ENCODE data around the gene ZC2HC1C.
A peak's percentile ranks its signal among the peaks of the same experiment; 100 is the strongest.
"Not testable (repeated sequence)": the region's sequence is repeated elsewhere in the genome, so short reads cannot be mapped to it uniquely, and the experiment has no call there.

ZC2HC1C gene

GRCh38 chr14:75096959-75097358 is 27.5 kb downstream of the ZC2HC1C start:
- DNase-seq: no peak

- DNase-seq: no peak
Measured at GRCh38 chr14:75098212-75098611, 28.8 kb downstream of the ZC2HC1C start.

- DNase-seq: no peak
Measured at GRCh38 chr14:75098682-75099081, 29.2 kb downstream of the ZC2HC1C start.

DNA sequence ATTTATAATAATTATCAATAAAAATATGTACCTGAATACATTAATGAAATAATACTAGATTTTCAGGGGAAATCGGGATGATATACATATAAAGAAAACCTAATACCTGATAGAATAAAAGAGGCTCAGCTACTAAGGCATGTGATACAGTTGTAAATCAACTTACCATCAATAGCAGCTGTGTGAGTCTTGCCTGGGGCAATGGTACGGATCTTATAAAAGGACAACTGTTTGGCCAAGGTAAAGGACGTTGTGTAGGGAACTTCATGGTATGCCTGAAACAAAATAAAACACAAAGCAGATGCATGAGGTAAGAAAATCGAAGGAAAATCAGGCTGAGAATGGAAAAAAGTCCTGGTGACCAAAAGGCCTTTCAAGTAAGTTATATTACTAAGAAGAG is 32.0 kb downstream of the ZC2HC1C start:
- no peak for DNase-seq

GRCh38 chr14:75107186-75107585 is 37.7 kb downstream of the ZC2HC1C start:
- no peak for DNase-seq

- DNase-seq: no peak
Measured at GRCh38 chr14:75109877-75110276, 40.4 kb downstream of the ZC2HC1C start.

GRCh38 chr14:75113932-75114539 is 44.6 kb downstream of the ZC2HC1C start:
- DNase-seq: no peak

- DNase-seq: no peak
Measured at GRCh38 chr14:75119056-75119455, 49.6 kb downstream of the ZC2HC1C start.

GRCh38 chr14:75120541-75121291 is 51.3 kb downstream of the ZC2HC1C start:
- no peak for DNase-seq

DNA sequence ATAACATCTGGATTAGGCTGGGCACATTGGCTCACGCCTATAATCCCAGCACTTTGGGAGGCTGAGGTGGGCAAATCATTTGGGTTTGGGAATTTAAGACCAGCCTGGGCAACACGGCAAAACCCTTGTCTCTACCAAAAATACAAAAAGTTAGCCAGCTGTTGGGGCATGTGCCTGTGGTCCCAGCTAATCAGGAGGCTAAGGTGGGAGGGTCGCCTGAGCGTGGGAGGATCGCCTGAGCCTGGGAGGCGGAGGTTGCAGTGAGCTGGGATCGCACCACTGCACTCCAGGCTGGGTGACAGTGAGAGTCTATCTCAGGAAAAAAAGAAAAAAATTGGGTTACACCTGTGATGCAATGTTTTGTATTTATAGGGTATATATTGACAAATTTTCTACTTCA is 52.1 kb downstream of the ZC2HC1C start:
- no peak for DNase-seq

DNA sequence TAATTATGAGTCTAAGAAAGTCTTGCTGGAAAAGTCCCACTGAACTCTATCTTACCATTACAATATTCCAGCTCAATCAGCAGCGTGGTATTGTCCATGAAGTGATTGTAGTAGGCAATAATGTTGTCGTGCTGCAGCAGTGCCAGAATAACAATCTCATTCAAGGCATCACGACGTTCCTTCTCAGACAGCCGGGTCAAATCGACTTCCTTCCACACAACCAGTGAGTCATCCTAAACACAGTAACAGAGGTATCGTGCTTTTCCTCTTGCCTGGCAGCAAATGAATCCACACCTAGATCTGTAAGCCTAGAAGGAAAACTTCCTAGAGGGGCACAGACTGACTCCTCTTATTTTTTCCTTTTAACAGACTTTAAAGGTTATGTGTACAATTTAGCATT is 54.5 kb downstream of the ZC2HC1C start:
- DNase-seq: peak; percentile 26

DNA sequence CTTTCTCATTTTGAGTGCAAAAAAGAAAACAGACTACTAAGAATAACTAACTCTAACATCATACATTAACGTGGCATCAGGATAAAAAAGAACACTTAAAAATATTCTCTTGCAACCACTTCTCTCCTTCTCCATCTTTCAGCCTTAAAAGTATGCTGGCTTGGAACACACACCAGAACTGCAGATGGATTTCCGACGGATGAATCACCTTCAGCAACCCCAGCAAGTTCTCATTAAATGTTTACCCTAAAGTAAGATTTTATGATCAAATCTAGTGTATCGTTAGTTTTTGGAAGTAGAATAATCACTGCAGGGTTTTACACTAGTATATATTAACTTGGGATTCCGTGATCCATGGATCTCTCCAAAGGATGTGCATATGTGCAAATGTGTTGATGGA is 56.2 kb downstream of the ZC2HC1C start:
- DNase-seq: no peak

GRCh38 chr14:75126121-75126544 is 56.7 kb downstream of the ZC2HC1C start:
- DNase-seq: no peak

DNA sequence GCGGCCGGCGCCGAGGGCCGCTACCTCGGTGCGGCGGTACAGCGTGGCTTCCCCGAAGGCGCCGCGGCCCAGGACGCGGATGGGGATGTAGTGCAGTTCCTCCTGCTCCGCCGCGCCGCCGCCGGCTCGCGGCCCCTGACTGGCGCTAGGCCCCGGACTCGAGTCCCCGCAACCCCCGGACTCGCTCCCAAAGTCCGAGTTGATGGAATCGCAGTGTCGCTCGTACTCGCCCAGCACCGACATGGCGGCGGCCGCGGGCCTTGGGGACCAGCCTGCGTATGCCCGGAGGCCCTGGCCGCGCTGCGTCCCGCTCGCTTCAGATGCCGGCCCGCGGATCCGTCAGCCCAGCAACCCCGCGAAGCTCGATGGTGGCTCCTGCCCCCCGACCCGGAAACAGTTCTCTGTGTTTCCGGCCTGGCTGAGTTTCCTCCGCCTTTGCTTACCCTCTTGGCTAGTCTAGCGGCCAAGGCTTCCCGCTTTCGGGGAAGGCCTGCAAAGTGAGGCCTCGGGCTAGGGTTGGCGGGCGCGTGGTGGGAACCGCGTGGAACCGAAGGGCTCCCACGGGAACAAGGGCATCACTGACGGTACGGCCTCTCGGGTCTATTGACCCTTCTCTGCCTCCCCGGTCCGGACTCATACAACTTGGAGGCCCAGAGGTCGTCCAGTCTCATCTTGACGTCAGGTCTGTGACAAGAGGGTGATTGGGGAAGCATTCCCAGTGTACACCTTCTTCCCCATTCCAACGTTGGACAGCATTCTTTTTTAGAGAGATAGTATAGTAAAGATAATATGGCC is 57.4 kb downstream of the ZC2HC1C start, which contains the start of gene NEK9:
Gene NEK9 (minus strand): TSS at position 370 of the 795 bp plus-strand sequence. CDS start 127 bp downstream, at position 243.
- peak; percentile 85 to 88 for DNase-seq

- not testable (repeated sequence) for DNase-seq
Measured at GRCh38 chr14:75127474-75127820, 58.0 kb downstream of the ZC2HC1C start.

DNA sequence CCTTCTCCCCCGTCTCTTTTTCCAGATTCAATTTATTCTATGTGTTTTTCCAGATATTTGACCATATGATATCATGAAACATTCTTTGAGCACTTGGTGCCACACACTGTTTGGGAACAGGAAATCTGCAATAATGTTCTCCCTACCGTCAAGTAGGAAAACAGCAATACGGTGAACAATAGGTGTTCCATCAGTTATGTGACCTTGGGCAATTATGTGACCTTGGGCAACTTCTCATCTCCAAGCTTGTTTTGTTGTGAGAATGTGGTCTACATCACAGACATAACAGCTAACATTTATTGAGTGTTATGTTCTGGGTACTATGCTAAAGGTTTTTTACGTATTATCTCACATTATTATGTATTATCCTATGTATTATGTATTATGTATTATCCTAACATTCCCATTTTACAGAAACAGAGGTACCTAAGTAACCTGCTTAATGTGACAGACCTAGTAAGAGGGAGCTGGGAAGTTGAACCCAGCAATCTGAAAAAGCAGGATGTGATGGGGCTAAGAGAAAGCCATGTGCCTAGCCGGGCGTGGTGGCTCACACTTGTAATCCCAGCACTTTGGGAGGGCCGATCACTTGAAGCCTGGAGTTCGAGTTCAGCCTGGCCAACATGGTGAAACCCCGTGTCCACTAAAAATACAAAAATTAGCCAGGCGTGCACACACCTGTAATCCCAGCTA is 58.6 kb downstream of the ZC2HC1C start:
- no peak for DNase-seq

GRCh38 chr14:75128596-75128990 is 59.2 kb downstream of the ZC2HC1C start:
- DNase-seq: no peak
